Stimulated activated CD4-positive, alpha-beta T cell treated with anti-CD3 and anti-CD28 coated beads, Interleukin-2, amount 100 ng/mL, for 4 hours (primary cell): ENCODE measurements around the gene LRRC4C.

Experiments
- DNase-seq: peaks from one replicate; pipeline ENCODE4 v3.0.0-alpha.2; 2020; ENCODE audit warnings: low read depth

LRRC4C gene

DNA sequence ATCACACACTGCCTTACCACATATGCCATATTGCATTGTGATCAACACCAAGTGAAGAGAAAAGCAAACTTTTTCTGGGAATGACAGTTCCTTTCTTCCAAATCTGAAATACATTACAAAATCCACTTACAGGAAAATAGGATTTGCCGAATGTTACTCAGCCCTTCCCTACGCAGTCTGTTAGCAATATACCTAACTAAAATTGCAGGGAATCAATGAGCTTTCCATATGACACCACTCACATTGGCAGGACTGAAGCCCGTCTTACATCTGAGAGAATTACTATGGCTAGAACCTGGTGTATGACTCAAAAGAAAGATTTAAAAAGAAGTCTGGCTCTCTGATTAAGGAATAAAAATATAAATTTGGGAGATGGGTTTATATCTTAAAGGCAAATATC is 136.0 kb downstream of the LRRC4C start:
- no peak for DNase-seq

DNA sequence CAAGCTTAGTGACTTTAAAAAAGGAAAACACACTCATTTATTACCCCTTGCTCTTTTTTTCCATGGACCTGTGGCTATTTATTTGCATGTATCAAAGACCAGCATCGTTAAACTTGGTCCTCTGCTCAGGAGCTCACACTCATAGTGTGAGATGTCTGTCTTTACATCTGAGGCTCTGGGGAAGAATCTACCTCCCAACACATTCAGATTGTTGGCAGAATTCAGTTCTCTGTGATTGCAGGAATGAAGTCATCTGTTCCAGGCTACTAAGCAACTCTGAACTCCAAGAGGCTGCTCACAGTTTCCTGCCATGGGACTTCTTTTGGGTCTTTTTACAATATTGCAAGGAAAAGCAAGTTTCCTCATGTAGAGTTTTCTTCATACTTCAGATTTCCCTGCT is 138.8 kb downstream of the LRRC4C start:
- no peak for DNase-seq

DNA sequence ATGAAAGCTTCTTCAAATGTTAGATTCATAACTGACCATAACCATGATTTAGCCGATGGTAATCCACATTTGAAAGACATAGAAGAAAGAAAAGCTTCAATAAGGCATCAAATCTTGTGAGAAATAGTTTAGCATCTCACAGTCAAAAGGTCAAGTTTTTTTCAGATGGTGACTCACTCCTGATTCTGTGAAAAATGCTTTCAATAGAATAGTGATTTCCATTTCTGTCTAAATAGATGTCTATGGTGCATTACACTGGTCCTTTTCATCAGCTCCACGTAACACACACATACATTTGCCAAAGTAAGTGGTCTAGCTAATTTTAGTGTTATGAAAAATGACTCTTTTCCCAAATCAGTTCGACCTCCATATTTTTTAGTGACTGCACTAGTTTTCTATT is 139.2 kb downstream of the LRRC4C start:
- no peak for DNase-seq

DNA sequence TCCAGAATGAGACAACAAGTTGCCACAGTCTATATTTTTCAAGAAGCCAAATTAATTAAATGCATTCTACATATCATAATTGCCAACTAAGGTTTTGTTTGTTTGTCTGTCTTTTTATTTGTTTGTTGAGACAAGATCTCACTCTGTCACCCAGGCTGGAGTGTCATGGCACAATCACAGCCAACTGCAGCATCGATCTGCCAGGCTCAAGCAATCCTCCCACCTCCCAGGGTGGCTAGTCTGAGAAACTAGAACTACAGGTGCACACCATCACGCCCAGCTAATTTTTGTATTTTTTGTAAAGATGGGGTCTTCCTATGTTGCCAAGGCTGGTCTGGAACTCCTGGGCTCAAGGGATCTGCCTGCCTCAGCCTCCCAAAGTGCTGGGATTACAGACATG is 140.0 kb downstream of the LRRC4C start:
- DNase-seq, result no peak

DNA sequence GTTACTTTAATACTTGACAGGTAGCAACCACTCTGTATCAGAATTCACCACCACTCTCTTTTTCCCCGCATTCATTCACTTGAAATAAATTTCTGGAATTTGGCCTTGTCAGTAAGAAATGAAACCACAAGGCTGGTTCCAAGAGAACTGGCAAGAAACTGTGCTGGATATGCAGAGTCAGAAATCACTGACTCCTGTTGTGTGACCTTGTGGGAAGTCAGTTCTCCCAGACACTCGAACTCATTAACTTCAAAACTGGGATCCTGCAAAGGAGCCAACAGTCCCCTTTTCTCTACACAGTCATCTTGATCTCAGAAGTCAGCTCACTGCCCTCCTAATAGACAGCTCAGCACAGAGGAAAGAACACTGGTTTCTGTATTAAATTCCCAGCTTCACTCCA is 142.7 kb downstream of the LRRC4C start:
- DNase-seq, result no peak

DNA sequence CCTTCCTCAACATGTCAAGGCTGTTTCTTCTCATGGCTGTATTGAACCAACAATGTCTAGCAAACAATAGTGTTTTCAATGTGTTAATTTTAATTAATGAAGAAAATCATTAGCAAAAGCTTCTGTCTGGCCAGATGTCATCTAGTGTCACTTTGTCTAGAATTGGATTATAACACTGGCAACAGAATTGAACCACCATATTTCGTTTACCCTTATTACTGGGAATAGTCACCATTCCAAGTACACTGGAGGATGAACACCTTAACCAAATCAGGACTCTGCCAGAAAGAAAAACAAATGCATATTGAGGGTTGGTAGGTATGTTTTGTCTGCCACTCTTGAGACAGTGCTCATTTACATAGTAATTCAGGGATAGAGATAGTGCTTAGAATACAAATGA is 146.2 kb downstream of the LRRC4C start:
- no peak for DNase-seq

DNA sequence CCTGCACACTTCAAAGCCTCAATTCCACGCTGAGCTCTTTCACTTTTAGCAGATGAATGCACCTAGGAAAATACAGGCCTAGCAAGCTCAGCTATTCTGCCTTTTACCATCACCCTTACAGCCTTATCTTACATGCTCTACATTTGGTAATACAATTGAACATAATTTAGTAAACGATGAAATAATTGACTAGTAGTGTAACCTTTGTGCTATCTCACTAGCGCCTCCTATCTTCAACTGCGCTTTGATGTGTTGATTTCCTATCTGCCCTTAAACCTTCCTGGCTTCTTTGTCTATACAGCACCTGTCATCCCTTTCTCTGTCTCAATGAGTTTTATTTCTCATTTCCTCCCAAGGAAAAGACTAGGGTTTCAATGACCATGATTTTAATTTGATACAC is 149.7 kb downstream of the LRRC4C start:
- DNase-seq, result no peak

DNA sequence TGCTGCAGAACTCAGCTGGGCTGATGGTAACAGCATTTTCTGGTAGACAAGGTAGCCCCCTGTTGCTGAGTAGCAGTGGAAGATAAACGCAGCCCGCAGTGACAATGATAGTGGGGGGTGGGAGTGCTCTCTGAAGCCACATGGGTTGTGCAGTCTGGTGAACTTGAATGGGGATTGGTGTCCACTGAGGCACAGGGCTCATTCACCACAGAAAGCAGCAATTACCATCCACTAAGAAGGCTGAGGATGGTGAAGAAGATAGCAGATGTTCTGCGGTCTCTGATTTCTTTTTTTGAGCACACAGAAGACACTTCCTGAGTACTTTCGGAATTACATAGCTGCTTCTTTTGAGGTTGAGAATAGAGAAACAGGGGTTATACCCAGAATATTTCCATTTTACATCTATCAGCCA is 150.3 kb downstream of the LRRC4C start:
- DNase-seq, result no peak

DNA sequence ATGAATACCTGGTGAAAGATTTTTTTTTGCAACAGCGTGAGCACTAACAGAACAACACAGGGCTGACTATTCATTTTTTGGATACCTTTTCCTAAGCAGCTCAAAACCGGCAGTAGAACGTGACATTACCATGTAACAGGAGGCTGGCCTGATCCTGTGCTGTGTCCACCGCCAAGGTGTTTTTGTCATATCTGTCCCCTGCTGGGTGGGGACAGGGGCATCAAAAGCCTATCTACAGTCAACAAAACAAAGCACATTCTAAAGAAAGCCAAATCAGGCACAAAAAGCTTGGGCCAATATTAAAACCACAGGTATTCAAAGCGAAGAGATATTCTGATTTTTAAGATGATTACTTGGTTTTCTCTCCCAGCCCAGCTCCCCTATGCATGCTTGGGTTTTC is 151.2 kb downstream of the LRRC4C start:
- DNase-seq, result no peak

DNA sequence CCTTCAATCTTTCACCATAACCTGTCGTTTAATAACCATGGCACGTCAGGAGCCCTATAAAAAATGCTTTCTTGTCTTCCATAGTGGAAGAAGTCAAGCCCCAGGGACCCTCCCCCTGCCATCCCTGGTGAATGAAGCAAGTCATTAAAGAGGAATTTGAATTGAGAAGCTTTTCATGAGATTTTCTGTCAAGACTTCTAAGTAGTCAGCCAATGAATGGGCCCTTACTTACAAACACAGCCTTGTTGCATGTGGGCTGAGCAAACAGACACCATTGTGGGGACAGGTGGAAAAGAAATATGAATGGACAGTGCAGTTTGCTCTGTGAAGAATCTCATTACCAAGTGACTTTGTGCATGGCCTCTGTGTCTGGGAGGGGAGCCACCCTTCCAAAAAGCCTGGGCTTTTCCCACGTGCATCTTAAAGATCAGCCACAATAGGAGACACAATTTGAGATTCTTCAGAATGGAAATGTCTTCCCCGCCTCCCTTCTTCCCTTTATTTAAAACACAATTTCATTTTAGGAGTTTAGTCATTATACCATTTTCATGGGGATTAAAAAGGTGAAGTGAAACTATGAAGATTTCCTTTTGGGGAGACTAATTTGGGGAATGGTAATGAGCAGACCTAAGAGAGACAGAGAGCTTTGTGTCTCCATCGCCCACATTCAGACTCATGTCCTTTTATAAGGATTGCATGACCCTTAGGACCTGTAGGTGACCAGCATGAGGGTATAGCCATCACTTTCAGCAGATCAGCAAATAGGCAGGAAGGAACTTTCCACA is 152.0 kb downstream of the LRRC4C start:
- DNase-seq, result no peak

DNA sequence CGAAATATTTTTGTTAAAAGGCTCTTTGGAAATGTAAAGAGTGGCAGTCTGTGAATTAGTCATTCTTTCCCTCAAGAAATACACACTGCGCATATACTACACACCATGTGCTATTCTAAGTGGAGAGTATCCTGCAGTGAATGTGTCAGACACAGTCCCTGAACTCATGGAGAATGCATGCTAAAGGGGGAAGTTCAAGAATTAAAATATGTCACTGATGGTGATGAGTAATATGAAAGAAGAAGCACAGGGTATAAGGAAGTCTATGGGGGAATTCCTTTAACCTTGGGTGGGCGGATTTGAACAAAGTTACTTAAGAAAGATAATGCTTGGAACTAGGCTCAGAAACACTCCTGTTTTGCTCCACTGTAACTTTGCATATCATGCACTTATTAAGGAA is 153.0 kb downstream of the LRRC4C start:
- DNase-seq, result no peak

DNA sequence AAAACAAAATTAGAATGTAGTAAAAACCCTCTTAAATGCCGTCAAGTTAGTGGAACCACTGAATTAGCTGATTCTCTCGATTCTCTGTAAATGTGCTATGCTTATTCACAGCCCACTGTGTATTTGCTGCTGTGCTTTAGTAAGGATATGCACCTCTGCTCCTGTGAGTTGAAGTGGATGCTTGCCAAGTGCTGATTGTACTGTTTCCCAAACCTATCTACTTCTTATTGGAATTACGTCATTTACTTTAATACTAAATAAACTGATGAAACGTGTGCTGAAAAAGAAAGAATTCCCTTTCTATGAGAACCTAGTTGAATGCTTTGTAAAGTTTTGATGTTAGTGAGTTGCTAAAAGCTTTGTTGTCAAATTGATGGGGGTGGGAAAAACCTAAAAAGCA is 158.4 kb downstream of the LRRC4C start:
- DNase-seq, result no peak

DNA sequence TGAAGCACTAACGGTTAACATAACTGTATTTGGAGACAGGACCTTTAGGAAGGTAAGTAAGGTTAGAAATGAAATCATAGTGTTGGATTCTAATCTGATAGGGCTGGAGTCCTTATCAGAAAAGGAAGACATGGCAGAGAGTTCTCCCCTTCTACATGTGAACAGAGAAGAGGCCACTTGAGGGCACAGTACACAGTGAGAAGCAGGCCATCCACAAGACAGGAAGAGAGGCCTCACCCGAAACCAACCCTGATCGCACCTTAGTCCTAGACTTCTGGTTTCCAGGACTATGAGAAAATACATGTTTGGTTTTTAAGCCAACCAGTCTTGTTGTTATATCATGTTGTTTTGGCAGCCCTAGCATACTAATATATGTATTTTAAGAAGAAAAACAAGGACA is 170.0 kb downstream of the LRRC4C start:
- no peak for DNase-seq

DNA sequence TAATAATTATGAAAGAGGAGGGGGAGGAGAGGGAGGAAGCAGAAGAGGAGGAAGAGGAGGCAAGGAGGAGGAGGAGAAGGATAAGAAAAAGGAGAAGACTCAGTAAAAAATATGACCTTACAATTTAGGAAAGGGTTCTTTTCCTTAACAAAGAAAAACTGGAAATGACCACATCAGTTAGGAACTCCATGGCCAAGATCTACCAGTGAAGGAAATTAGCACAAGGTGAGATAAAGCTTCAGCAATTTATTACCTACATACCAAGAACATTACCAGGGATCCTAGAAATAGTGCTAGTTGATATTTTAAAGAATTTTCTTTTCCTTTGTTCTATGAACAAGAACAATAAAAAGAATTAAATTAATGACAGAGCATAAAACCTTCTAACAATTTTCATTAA is 172.7 kb downstream of the LRRC4C start:
- no peak for DNase-seq

DNA sequence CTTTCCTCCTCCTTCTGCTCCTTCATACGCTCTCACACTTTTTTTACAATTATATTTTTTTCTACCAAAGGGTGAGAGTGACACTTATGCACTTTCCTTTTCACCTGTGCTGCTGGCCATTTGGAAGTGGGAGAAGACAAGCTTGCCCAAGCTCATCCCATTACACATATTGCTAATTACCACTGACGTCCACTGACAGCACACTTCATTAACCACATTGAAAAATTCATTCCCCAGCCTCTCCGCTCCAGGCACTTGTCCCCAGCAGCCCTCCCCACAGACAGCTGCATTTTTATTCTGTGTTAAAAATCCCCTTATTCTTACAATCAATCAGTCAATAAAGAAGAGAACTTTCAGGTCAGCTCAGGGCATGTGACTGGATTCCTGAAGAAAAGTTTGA is 175.1 kb downstream of the LRRC4C start:
- DNase-seq, result no peak

DNA sequence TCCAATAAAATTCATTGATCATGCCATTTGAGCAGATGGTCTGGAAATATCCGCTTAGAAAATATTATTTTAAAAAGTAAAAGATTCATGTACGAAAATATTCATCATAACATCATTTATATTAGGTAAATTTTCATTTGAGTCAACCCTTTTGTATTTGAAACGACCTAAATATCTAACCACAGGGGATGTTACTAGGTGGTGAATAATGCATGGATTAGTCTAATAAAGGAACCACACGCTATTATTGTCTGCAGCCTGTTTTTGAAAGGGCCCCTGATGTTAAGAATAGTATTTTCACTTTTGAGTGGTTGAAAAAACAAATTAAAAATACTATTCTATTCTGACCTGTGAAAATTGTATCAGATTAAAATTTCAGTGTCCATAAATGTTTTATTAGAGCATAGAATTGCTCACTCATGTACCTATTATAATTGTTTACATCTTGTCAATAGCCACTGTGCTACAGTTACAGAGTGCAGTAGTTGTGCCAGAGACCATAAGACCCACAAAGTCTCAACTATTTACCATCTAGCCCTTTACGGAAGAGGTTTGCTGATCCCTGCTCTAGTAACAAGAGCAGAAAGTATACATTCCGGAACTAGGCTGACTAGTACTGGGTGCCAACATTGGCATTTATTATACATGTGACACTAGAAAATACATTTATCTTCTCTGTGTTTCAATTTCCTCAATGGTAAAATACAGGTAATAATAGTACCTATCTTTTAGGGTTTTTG is 176.1 kb downstream of the LRRC4C start:
- DNase-seq, result no peak

DNA sequence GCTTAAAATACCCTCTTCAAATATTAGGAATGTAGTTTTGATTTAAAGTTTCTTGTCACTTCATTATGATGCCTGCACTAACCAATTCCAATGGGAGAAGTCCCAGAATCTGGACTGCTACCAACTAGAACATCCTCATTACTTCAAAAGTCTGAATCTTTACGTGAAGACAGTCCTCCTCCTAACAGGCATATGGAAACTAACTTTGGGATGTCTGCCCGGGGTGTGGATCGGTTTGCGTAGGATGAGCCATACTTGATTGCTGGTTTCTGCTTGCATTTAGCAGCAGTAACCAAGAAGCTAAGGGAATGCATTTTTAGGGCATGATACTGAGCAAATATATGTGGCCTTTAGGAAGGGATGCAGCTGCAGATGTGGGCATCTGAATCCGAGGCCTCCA is 177.1 kb downstream of the LRRC4C start:
- no peak for DNase-seq

DNA sequence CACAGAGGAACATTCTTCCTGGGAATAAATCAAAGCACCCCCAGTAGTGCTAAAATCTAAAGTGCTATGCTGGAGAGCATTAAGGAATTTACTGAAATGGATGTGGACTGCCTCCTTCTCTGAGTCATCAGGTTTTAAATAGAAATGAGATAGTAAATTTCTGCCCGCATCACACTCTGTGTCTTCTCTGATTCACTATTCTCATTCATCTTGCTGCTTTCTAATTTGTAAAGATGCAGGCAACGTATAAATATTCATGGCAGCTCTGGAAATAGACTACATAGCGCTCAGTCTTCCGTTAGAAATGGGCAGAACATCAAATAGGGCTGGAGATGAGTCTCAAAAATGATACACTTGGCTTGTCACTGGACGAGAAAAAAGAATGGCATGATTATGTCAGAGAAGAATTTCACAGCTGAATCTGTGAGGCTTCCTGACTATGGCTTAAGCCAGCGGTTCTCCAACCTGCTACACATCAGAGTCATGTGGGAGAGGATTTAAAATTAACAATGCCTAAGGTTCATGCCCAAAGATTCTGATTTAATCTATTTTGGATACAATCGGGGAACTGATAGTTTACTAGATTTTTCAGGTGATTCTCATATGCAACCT is 178.2 kb downstream of the LRRC4C start:
- DNase-seq, result no peak

DNA sequence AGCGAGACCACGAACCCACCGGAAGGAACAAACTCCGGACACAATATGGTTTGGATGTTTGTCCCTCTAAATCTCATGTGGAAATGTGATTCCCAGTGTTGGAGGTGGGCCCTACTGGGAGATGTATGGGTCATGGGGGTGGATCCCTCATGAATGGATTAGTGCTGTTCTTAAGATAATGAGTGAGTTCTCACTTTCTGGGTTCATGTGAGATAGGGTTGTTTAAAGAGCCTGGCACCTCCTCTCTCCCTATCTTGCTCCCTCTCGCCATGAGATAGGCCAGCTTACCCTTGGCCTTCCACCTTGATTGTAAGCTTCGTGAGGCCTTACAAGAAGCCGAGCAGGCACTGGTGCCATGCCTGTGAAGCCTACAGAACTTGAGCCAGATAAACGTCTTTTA is 184.6 kb downstream of the LRRC4C start:
- no peak for DNase-seq

DNA sequence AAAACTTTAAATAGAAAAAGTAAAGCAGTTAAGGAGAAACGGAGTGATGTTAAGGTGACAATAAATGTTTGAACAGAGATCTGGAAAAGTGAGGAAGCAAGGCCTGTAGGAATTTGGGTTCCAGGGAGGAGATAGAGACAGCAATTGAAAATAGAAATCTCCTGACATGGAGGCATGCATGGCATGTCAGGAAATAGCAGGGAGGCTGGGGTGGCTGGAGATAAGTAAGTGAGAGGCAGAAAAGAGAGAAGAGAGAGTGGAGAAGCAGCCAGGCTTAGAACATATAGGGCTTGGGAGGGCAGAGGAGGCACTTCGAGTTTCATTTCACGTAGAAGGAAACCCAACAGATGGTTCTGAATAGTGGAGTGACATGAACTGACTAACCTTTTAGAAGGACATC is 185.5 kb downstream of the LRRC4C start:
- no peak for DNase-seq

DNA sequence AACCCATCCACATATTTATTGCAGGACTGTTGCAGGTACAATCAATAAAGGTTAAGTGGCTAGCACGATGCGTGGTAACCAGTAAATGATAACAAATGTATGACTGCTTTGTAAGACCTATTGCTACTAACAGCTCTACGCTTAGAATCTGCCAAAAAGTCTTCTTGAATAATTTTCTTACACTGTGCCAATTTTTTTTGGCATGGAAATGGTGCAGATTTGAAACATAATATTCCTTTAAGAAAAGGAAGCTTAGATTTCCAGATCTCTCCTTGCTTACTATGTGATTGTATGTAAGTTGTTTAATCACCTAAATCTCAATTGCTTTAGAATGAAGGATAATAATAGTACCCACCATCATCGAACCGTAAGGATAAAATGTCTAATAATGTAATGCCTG is 192.0 kb downstream of the LRRC4C start:
- DNase-seq, result no peak

DNA sequence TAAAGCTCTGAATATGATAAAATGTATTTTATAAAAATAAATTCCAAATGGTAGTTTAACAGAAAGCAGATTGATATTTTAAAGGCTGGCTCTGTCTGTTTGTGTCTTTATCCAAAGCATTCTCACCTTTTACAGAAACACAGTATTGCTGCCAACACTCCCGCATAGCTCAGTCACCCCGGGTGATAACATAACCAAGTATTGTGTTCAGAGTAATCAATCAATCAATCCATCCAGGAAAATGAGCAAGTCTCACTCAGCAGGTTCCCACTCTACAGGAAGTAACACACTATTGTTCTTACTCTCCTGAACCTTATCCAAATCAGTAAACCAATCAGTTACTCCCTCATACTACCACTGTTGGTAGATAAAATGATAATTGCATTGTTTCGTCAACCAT is 203.4 kb downstream of the LRRC4C start:
- DNase-seq, result no peak

DNA sequence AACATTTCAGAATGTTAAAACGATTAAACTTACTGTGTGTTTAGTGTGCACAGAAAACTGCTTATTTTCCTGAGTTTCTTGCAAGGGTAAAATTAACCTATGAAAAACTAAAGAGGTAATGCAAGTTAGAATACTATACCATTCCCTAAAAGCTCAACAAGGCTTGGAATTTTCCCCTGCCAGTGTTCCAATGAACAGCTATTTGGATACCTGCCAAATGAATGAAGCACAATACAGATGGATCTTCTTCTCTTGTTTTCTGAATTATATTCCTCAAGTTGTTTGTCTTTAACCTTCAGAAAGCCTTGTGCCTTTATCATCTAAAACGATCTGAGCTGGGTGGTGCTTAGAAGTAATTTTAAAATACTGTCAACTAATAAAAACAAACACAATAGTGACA is 204.5 kb downstream of the LRRC4C start:
- no peak for DNase-seq
